ENCODE measurements around the gene RUNX2. TPM values are rescaled to one million over a fixed set of nuclear protein-coding genes. Genes with fewer than 3 reads are reported as not detected.
A peak's percentile ranks its signal among the peaks of the same experiment; 100 is the strongest.

RUNX2 gene
- total RNA-seq, 1 donor from 2014 or later = 1.8 TPM

DNA sequence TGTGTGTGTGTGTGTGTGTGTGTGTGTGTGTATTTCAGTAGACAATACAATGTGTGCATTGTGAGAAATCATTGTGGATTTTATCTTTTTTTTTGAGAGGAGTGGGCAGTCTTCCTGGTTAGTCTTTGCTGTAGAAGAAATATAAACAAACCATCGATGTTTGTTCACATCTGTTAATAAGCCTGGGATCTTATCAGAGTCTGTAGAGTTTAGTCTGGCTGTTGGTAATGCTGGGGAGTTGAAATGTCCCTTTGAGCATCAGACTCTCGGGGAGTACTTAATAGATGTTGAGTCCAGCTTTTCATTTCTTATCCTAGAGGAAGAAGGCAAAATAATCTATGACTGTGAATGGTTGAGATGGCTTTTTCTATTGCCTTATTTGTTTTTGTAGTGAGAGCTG is 146.2 kb downstream of the RUNX2 start:
- Mint-ChIP-seq H3K9me3 (no peaks in the 10 kb centered on the region), H3K4me1 (no peaks in the 10 kb centered on the region), H3K4me3 (no peak overlapping the region), H3K36me3 (ENCODE audit: low read depth) (no peaks in the 10 kb centered on the region), H3K27me3 (no peaks in the 10 kb centered on the region), H3K27ac (no peak overlapping the region)
- ChIA-PET CTCF (no interaction called here), POLR2A (interaction anchor here (0.7 kb wide), 1 partner anchor 76 kb away, joined by 4 read pairs; no protein-coding TSS in a partner anchor)
- intact Hi-C loops (cut with micrococcal nuclease) = no loop called here
- TF ChIP-seq, protein P1, sequence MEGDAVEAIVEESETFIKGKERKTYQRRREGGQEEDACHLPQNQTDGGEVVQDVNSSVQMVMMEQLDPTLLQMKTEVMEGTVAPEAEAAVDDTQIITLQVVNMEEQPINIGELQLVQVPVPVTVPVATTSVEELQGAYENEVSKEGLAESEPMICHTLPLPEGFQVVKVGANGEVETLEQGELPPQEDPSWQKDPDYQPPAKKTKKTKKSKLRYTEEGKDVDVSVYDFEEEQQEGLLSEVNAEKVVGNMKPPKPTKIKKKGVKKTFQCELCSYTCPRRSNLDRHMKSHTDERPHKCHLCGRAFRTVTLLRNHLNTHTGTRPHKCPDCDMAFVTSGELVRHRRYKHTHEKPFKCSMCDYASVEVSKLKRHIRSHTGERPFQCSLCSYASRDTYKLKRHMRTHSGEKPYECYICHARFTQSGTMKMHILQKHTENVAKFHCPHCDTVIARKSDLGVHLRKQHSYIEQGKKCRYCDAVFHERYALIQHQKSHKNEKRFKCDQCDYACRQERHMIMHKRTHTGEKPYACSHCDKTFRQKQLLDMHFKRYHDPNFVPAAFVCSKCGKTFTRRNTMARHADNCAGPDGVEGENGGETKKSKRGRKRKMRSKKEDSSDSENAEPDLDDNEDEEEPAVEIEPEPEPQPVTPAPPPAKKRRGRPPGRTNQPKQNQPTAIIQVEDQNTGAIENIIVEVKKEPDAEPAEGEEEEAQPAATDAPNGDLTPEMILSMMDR (IDR thresholded peaks at IDR 0.05) = no peak
- no peak for ATAC-seq (ENCODE audit: low read depth)
- DNase-seq = no peak

DNA sequence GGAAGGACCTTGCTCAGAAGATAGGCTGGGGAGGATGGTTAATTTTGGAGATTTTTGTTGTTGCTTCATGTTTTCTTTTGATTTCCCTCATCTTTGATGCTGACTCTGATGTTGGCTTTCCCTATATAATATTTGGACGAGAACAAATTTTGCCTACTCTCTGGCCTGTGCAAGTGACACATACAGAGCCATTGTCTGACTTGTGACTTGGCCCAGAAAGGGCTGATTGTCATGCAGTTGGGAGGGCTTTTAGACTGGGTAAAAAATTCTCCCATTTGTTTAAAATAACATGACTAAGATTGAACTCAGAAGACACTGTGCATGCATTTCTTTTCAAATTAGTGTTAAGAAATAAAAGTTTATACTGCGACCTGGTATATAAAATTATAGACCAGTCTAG is 148.2 kb downstream of the RUNX2 start:
- intact Hi-C loops (cut with micrococcal nuclease) = loop anchor here (5.0 kb wide), 3 partner anchors 206 to 356 kb away; no protein-coding TSS in a partner anchor
- Mint-ChIP-seq H3K4me1 (peaks cover 18% of the 10 kb centered on the region), H3K36me3 (ENCODE audit: low read depth) (no peaks in the 10 kb centered on the region), H3K9me3 (no peaks in the 10 kb centered on the region), H3K27ac (no peak overlapping the region), H3K27me3 (no peaks in the 10 kb centered on the region), H3K4me3 (no peak overlapping the region)
- ChIA-PET CTCF (no interaction called here), POLR2A (no interaction called here)
- TF ChIP-seq, protein P1 (IDR thresholded peaks at IDR 0.05) = no peak
- DNase-seq = no peak
- ATAC-seq (ENCODE audit: low read depth) = no peak

DNA sequence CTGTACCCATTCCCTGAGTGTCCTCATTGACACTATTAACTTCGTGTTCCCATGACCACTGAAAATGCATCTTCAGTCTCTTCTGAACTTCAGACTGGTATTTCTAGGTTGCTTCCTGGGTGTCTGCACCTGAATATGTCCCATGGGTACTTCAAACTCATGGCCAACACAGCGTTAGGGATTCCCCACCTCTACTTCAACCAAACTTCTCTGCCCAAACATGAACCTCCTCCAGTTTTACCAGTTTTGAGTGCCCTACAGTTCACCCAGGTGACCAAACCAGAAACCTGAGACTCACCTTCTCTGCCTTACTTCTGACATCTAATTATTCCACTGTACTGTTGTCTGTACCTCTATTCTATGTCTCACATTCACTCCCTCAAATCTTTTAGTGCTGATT is 149.1 kb downstream of the RUNX2 start:
- TF ChIP-seq, protein P1 (IDR thresholded peaks at IDR 0.05) = no peak
- H3K4me1 Mint-ChIP-seq = peaks cover 18% of the 10 kb centered on the region
- H3K4me3 Mint-ChIP-seq = no peak overlapping the region
- DNase-seq = no peak
- no peaks in the 10 kb centered on the region for H3K9me3 Mint-ChIP-seq
- H3K36me3 Mint-ChIP-seq (ENCODE audit: low read depth) = no peaks in the 10 kb centered on the region
- H3K27ac Mint-ChIP-seq = no peak overlapping the region
- peak; percentile 62 for ATAC-seq (ENCODE audit: low read depth)
- H3K27me3 Mint-ChIP-seq = no peaks in the 10 kb centered on the region
- ChIA-PET POLR2A (no interaction called here), CTCF (no interaction called here)
- intact Hi-C loops (cut with micrococcal nuclease) = loop anchor here (5.0 kb wide), 3 partner anchors 205 to 355 kb away; no protein-coding TSS in a partner anchor

DNA sequence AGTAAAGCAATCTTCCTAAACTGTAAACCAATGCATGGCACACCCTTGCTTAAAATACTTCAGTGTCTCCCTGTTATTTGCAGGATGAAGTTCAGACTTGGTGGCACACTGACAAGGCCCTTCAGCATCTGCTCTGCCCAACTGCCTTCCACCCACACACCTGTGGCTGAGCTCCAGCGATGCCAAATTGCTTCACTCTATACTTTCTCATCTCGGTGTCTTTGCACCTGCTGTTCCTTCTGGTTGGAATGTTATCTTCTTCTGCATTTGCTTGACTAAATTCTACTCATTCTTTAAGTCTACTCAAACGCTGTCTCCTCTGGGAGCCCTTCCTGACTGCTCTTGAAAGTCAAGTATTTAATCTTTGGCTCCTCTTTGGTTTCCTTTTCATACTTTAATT is 149.7 kb downstream of the RUNX2 start:
- ATAC-seq (ENCODE audit: low read depth) = peak; percentile 19
- POLR2A ChIA-PET = no interaction called here
- peaks cover 18% of the 10 kb centered on the region for H3K4me1 Mint-ChIP-seq
- no peak overlapping the region for H3K4me3 Mint-ChIP-seq
- intact Hi-C loops (cut with micrococcal nuclease) = loop anchor here (2.0 to 5.0 kb wide), 5 partner anchors 53 to 355 kb away; no protein-coding TSS in a partner anchor
- H3K9me3 Mint-ChIP-seq = no peaks in the 10 kb centered on the region
- no peaks in the 10 kb centered on the region for H3K27me3 Mint-ChIP-seq
- CTCF ChIA-PET = no interaction called here
- TF ChIP-seq, protein P1 (IDR thresholded peaks at IDR 0.05) = no peak
- DNase-seq = no peak
- H3K27ac Mint-ChIP-seq = no peak overlapping the region
- H3K36me3 Mint-ChIP-seq (ENCODE audit: low read depth) = no peaks in the 10 kb centered on the region

DNA sequence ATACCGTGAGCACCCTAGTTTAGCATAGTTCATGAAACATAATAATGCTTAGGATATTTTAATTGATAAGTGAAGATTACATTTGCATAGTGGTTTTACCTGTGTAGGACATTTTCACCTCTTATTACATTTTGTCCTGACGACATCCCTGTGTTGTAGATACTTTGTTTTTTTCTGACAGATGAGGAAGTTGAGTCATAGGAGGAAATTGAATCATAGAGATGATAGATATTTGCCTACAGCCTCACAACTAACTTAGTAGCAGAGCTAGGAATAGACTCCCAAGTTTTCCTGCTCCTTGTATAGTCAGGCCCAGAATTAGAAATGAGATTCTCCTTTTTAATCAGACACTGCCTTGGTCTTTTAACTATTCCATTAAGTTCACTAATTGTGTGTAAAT is 150.1 kb downstream of the RUNX2 start:
- ChIA-PET POLR2A (interaction anchor here (0.6 kb wide), 1 partner anchor 12 kb away, joined by 3 read pairs; no protein-coding TSS in a partner anchor), CTCF (no interaction called here)
- TF ChIP-seq, protein P1 (IDR thresholded peaks at IDR 0.05) = no peak
- no peaks in the 10 kb centered on the region for H3K9me3 Mint-ChIP-seq
- peaks cover 18% of the 10 kb centered on the region for H3K4me1 Mint-ChIP-seq
- no peak overlapping the region for H3K4me3 Mint-ChIP-seq
- intact Hi-C loops (cut with micrococcal nuclease) = loop anchor here (2.0 to 5.0 kb wide), 5 partner anchors 53 to 354 kb away; no protein-coding TSS in a partner anchor
- peak; percentile 44 for ATAC-seq (ENCODE audit: low read depth)
- no peak for DNase-seq
- no peaks in the 10 kb centered on the region for H3K36me3 Mint-ChIP-seq (ENCODE audit: low read depth)
- H3K27ac Mint-ChIP-seq = no peak overlapping the region
- no peaks in the 10 kb centered on the region for H3K27me3 Mint-ChIP-seq
